H1 (cell line): Measurements from ENCODE around the gene HSPA4L. TPM values are rescaled to one million over a fixed set of nuclear protein-coding genes. Genes with fewer than 3 reads are reported as not detected.

Source experiments
- CTCF ChIA-PET: fragments of 300-600 bp; sonication (Branson Sonifier 250); formaldehyde crosslinking; loops from one replicate; lab custom pipeline; 2021; ENCODE audit not compliant: partially characterized antibody; lab: Charles Lee
- POLR2A ChIA-PET: fragments of 300-600 bp; sonication (Branson Sonifier 250); formaldehyde crosslinking; loops from one replicate; lab custom pipeline; 2021; ENCODE audit warnings: inconsistent platforms; ENCODE audit not compliant: partially characterized antibody; lab: Charles Lee
- DNase-seq, 2 experiments: peaks; one replicate each; pipeline versions ENCODE4 v3.0.0 to v3.0.0-alpha.2; 2010 to 2022; ENCODE audit warnings: low spot score in 2 of 2, low read depth in 1 of 2, mixed read lengths in 1 of 2
- FAIRE-seq: peaks from 2 replicates; lab custom pipeline; 2011; peaks lifted over from hg19 to GRCh38; lab: Jason Lieb, UNC
- H2AFZ ChIP-seq: 2 replicates; pipeline ENCODE4 v1.8.1; 2012; ENCODE audit warnings: low read length, inconsistent platforms
- H2AK5ac ChIP-seq: 2 replicates; pipeline ENCODE4 v1.6.1; 2013; ENCODE audit warnings: low read depth, low read length
- H2BK120ac ChIP-seq: replicated peaks from 2 replicates; pipeline ENCODE3; 2013; ENCODE audit warnings: low read depth, low read length, inconsistent platforms
- H2BK12ac ChIP-seq: 2 replicates; pipeline ENCODE4 v1.6.1; 2013; ENCODE audit warnings: low read depth, low read length
- H2BK15ac ChIP-seq: 2 replicates; pipeline ENCODE4 v1.6.1; 2013; ENCODE audit warnings: low read length
- H2BK20ac ChIP-seq: 2 replicates; pipeline ENCODE4 v1.6.1; 2013; ENCODE audit warnings: low read length
- H2BK5ac ChIP-seq: 2 replicates; pipeline ENCODE4 v1.6.1; 2013; ENCODE audit warnings: low read depth, low read length
- H3K14ac ChIP-seq: 2 replicates; pipeline ENCODE4 v1.6.1; 2013; ENCODE audit warnings: inconsistent platforms; ENCODE audit not compliant: insufficient read length
- H3K18ac ChIP-seq: 2 replicates; pipeline ENCODE4 v1.6.1; 2013; ENCODE audit warnings: low read length; ENCODE audit errors: extremely low read depth
- H3K23ac ChIP-seq: 2 replicates; pipeline ENCODE4 v1.6.1; 2013; ENCODE audit warnings: inconsistent platforms; ENCODE audit not compliant: insufficient read length
- H3K23me2 ChIP-seq: 2 replicates; pipeline ENCODE4 v1.6.1; 2013; ENCODE audit warnings: low read depth, low read length
- H3K27ac ChIP-seq: 2 replicates; pipeline ENCODE4 v1.6.1; 2011; ENCODE audit warnings: low read depth, low read length, inconsistent platforms
- H3K27me3 ChIP-seq, 4 experiments: replicated peaks in 1 of 4; 1 replicate in 1 of 4; 2 replicates in 3 of 4; pipeline versions ENCODE4 v1.6.1 to v1.8.1; 2011 to 2013; ENCODE audit warnings: low read length in 3 of 4, mild to moderate bottlenecking in 3 of 4, inconsistent platforms in 2 of 4, mixed read lengths in 2 of 4, moderate library complexity in 1 of 4; ENCODE audit not compliant: control insufficient read depth in 3 of 4, insufficient read depth in 3 of 4; ENCODE audit errors: extremely low read depth in 1 of 4
- H3K36me3 ChIP-seq, 4 experiments: 2 replicates each; pipeline versions ENCODE4 v1.6.1 to v1.8.1; 2011 to 2013; ENCODE audit warnings: mild to moderate bottlenecking in 4 of 4, low read length in 3 of 4, moderate library complexity in 2 of 4, control low read depth in 1 of 4, inconsistent platforms in 1 of 4; ENCODE audit not compliant: insufficient read depth in 4 of 4, control insufficient read depth in 2 of 4
- H3K4ac ChIP-seq: replicated peaks from 2 replicates; pipeline ENCODE3; 2013; ENCODE audit warnings: low read length, low read depth, mixed read lengths, inconsistent platforms; ENCODE audit not compliant: insufficient read length
- H3K4me1 ChIP-seq, 4 experiments: replicated peaks in 1 of 4; 1 replicate in 1 of 4; 2 replicates in 3 of 4; pipeline versions ENCODE4 v1.6.1 to v1.8.1; 2011 to 2013; ENCODE audit warnings: low read length in 3 of 4, inconsistent platforms in 2 of 4, mixed read lengths in 1 of 4; ENCODE audit not compliant: insufficient read depth in 4 of 4, control insufficient read depth in 3 of 4
- H3K4me2 ChIP-seq, 2 experiments: 2 replicates each; pipeline versions ENCODE4 v1.6.1 to v1.8.1; 2011 to 2013; ENCODE audit warnings: low read depth in 2 of 2, low read length in 2 of 2, control low read depth in 1 of 2, inconsistent platforms in 1 of 2, mild to moderate bottlenecking in 1 of 2; ENCODE audit not compliant: insufficient read depth in 1 of 2
- H3K4me3 ChIP-seq, 4 experiments: fragments of 200-600, 300-600 bp in 1 of 4; sonication (generic), shearing (Covaris generic), sonication (Bioruptor Twin) in 1 of 4; 2 replicates each; pipeline versions ENCODE4 v1.5.1 to v1.8.1; 2011 to 2016; ENCODE audit warnings: low read length in 4 of 4, low read depth in 3 of 4, control low read depth in 2 of 4, inconsistent platforms in 2 of 4, mild to moderate bottlenecking in 2 of 4, mixed read lengths in 1 of 4, moderate library complexity in 1 of 4; ENCODE audit not compliant: insufficient read depth in 2 of 4; ENCODE audit errors: extremely low read depth in 1 of 4
- H3K56ac ChIP-seq: replicated peaks from 2 replicates; pipeline ENCODE3; 2013; ENCODE audit warnings: low read depth, mild to moderate bottlenecking, mixed read lengths, low read length, inconsistent platforms; ENCODE audit not compliant: insufficient read length
- H3K79me1 ChIP-seq: 2 replicates; pipeline ENCODE4 v1.6.1; 2013; ENCODE audit warnings: low read depth, low read length, control low read depth
- H3K79me2 ChIP-seq, 2 experiments: 2 replicates each; pipeline versions ENCODE4 v1.6.1 to v1.8.1; 2012 to 2013; ENCODE audit warnings: low read length in 2 of 2, mild to moderate bottlenecking in 2 of 2, inconsistent platforms in 1 of 2; ENCODE audit not compliant: insufficient read depth in 2 of 2, control insufficient read depth in 1 of 2
- H3K9ac ChIP-seq, 4 experiments: replicated peaks in 1 of 4; 1 replicate in 1 of 4; 2 replicates in 3 of 4; pipeline versions ENCODE4 v1.6.1 to v1.8.1; 2011 to 2013; ENCODE audit warnings: low read depth in 3 of 4, low read length in 3 of 4, control low read depth in 2 of 4, mild to moderate bottlenecking in 2 of 4, moderate library complexity in 2 of 4, inconsistent platforms in 1 of 4; ENCODE audit errors: extremely low read depth in 1 of 4
- H3K9me3 ChIP-seq, 2 experiments: 2 replicates each; pipeline versions ENCODE4 v1.6.1 to v1.8.1; 2012 to 2013; ENCODE audit warnings: mild to moderate bottlenecking in 2 of 2, moderate library complexity in 2 of 2, control low read depth in 1 of 2, inconsistent platforms in 1 of 2, low read depth in 1 of 2, low read length in 1 of 2, mixed read lengths in 1 of 2; ENCODE audit not compliant: insufficient read depth in 2 of 2
- H4K20me1 ChIP-seq, 2 experiments: replicated peaks in 1 of 2; 2 replicates each; pipeline versions ENCODE3 to v1.8.1; 2011 to 2013; ENCODE audit warnings: inconsistent platforms in 2 of 2, low read length in 2 of 2, mild to moderate bottlenecking in 1 of 2; ENCODE audit not compliant: insufficient read depth in 2 of 2, control insufficient read depth in 1 of 2
- H4K5ac ChIP-seq: 2 replicates; pipeline ENCODE4 v1.6.1; 2013; ENCODE audit warnings: low read length, low read depth, mixed read lengths, inconsistent platforms; ENCODE audit not compliant: insufficient read length
- H4K8ac ChIP-seq: 2 replicates; pipeline ENCODE4 v1.8.0; 2013; ENCODE audit warnings: mild to moderate bottlenecking, moderate library complexity, low read length, inconsistent platforms; ENCODE audit not compliant: insufficient read depth; ENCODE audit errors: extremely low read depth
- H4K91ac ChIP-seq: replicated peaks from 2 replicates; pipeline ENCODE3; 2013; ENCODE audit warnings: low read length, mixed read lengths, inconsistent platforms; ENCODE audit not compliant: insufficient read length
- EP300 ChIP-seq, 2 experiments: IDR thresholded peaks; 1 replicate in 1 of 2; 2 replicates in 1 of 2; pipeline ENCODE4 v1.6.1; 2011 to 2012; ENCODE audit warnings: low read depth in 2 of 2, low read length in 2 of 2, mild to moderate bottlenecking in 2 of 2, borderline replicate concordance in 1 of 2, inconsistent platforms in 1 of 2, moderate library complexity in 1 of 2
- MAFK ChIP-seq: IDR thresholded peaks from 2 replicates; pipeline ENCODE4 v1.6.1; 2012; ENCODE audit warnings: low read depth, mild to moderate bottlenecking, improper control_type of control experiment, low read length
- polyA plus RNA-seq, 7 experiments: library from polyadenylated mRNA; depleted of rRNA in 3 of 7; stranded (reverse) in 5 of 7; unstranded in 2 of 7; fragments of >200 nt in 5 of 7; fragments of 200-250 nt in 2 of 7; gene quantifications; 1 replicate in 5 of 7; 2 replicates in 1 of 7; 4 replicates in 1 of 7; pipeline versions ENCODE4 v1.2.1 to v1.2.3, GENCODE V29; 2011 to 2013; ENCODE audit warnings: missing spikeins in 2 of 7, mixed read lengths in 2 of 7
- total RNA-seq: library from RNA; stranded (reverse); fragmentation: NEBNext Ultra II Directional; extraction: Animal tissue kit (Norgen Biotek cat#: 25700); gene quantifications from 2 replicates; pipeline ENCODE4 v1.2.1, GENCODE V29; 2021

The HSPA4L gene
- total and polyA plus RNA-seq, 2 of the 8 experiments (the other 6 are each of a cell fraction or from before 2014, with no cell fraction given): 0.65 to 4.7 TPM

DNA sequence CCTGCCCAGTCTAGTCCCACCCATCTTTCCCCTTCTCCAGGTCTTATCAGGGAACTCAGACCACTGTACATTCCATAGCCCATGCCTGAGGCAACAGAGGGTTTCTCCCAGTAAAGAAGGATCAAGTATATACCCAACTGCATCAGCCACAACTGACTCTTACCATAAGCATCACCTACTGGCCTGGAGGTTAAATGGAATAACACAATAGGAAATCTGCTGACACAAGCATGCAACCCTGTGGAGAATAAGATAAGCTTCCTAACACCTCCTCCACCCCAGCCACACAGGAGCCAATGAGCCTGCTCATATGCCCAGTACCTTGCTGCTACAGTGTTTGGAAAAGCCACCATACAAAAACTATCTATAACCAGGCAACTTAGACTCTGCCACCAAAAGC lies 63.9 kb downstream of the HSPA4L start:
- H3K14ac ChIP-seq: no peak overlapping the region
- H2BK20ac ChIP-seq: no peak overlapping the region
- H3K27ac ChIP-seq: no peak overlapping the region
- no peak overlapping the region for H3K9ac ChIP-seq
- H2BK12ac ChIP-seq: no peak overlapping the region
- H4K8ac ChIP-seq: no peak overlapping the region
- no peak overlapping the region for H3K56ac ChIP-seq
- no peaks in the 10 kb centered on the region for H3K27me3 ChIP-seq
- ChIA-PET CTCF (interaction anchor here (0.6 kb wide), 1 partner anchor 290 kb away, joined by 3 read pairs; no protein-coding TSS in a partner anchor), POLR2A (interaction anchor here (1.0 kb wide), 1 partner anchor 35 kb away, joined by 4 read pairs; no protein-coding TSS in a partner anchor)
- H3K18ac ChIP-seq: no peak overlapping the region; the same call in 1 of the 2 replicates
- no peak overlapping the region for H2AFZ ChIP-seq
- no peak overlapping the region for H3K4ac ChIP-seq
- no peak overlapping the region for H4K91ac ChIP-seq
- no peaks in the 10 kb centered on the region for H4K20me1 ChIP-seq
- no peak overlapping the region for H2BK120ac ChIP-seq
- TF ChIP-seq EP300 (IDR thresholded peaks at IDR 0.05; ENCODE audit: borderline replicate concordance in 1 of 2, low read depth in 2 of 2, low read length in 2 of 2) (no peak), MAFK (peak; percentile 32; the same call in 1 of the 2 replicates)
- H2BK15ac ChIP-seq: no peak overlapping the region
- no peaks in the 10 kb centered on the region for H3K36me3 ChIP-seq
- H3K9me3 ChIP-seq: peaks cover 0 to 8% of the 10 kb centered on the region in 2 experiments; a peak in 1 of 4 replicates
- no peak overlapping the region for H4K5ac ChIP-seq
- FAIRE-seq: no peak
- H3K4me2 ChIP-seq: peak overlapping the region in 1 of 2 experiments; percentile 28; a peak in 1 of 4 replicates
- peaks cover 0 to 8% (median 0%) of the 10 kb centered on the region in 4 experiments; a peak in 2 of 7 replicates for H3K4me1 ChIP-seq
- peaks cover 0 to 11% of the 10 kb centered on the region in 2 experiments; a peak in 2 of 4 replicates for H3K79me2 ChIP-seq
- no peak overlapping the region for H2AK5ac ChIP-seq
- H2BK5ac ChIP-seq: no peak overlapping the region
- H3K23ac ChIP-seq: no peak overlapping the region
- no peak overlapping the region for H3K4me3 ChIP-seq
- no peak for DNase-seq
- H3K79me1 ChIP-seq: no peaks in the 10 kb centered on the region
- H3K23me2 ChIP-seq: no peaks in the 10 kb centered on the region
